ENCODE measurements around the gene EIF1. TPM values are rescaled to one million over a fixed set of nuclear protein-coding genes. Genes with fewer than 3 reads are reported as not detected.

EIF1 gene
- total and polyA plus RNA-seq, 2 experiments from 2014 or later = 180 to 989 TPM

- WGBS (ENCODE audit: low lambda C conversion rate, missing lambda C conversion rate) = 55% methylated on average over 13 of the region's 13 CpGs
- Histone ChIP-seq H3K4me3 (no peak overlapping the region), H3K79me2 (no peaks in the 10 kb centered on the region), H3K27me3 (no peaks in the 10 kb centered on the region), H3K9me3 (ENCODE audit: low read depth) (no peaks in the 10 kb centered on the region), H3K9me2 (replicated peaks; ENCODE audit: insufficient read depth) (no peaks in the 10 kb centered on the region), H3K27ac (no peak overlapping the region), H3K36me3 (replicated peaks; ENCODE audit: insufficient read depth, low read depth) (no peaks in the 10 kb centered on the region), H2AFZ (no peak overlapping the region), H3K4me1 (ENCODE audit: insufficient read depth) (no peaks in the 10 kb centered on the region), H4K20me1 (ENCODE audit: insufficient read depth, poor library complexity, severe bottlenecking) (no peaks in the 10 kb centered on the region), H3K4me2 (no peak overlapping the region)
- no peak for DNase-seq (ENCODE audit: low spot score)
- TF ChIP-seq EZH2phosphoT487 (IDR thresholded peaks at IDR 0.05; ENCODE audit: low read depth, severe bottlenecking, unreplicated experiment) (no peak), EZH2 (IDR thresholded peaks at IDR 0.05; ENCODE audit: borderline replicate concordance) (no peak)
- TF ChIP-seq, protein P1, sequence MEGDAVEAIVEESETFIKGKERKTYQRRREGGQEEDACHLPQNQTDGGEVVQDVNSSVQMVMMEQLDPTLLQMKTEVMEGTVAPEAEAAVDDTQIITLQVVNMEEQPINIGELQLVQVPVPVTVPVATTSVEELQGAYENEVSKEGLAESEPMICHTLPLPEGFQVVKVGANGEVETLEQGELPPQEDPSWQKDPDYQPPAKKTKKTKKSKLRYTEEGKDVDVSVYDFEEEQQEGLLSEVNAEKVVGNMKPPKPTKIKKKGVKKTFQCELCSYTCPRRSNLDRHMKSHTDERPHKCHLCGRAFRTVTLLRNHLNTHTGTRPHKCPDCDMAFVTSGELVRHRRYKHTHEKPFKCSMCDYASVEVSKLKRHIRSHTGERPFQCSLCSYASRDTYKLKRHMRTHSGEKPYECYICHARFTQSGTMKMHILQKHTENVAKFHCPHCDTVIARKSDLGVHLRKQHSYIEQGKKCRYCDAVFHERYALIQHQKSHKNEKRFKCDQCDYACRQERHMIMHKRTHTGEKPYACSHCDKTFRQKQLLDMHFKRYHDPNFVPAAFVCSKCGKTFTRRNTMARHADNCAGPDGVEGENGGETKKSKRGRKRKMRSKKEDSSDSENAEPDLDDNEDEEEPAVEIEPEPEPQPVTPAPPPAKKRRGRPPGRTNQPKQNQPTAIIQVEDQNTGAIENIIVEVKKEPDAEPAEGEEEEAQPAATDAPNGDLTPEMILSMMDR (IDR thresholded peaks at IDR 0.05; ENCODE audit: poor library complexity) = no peak
These were observed 16.7 kb downstream of the EIF1 start for GRCh38 chr17:41705271-41705991.

DNA sequence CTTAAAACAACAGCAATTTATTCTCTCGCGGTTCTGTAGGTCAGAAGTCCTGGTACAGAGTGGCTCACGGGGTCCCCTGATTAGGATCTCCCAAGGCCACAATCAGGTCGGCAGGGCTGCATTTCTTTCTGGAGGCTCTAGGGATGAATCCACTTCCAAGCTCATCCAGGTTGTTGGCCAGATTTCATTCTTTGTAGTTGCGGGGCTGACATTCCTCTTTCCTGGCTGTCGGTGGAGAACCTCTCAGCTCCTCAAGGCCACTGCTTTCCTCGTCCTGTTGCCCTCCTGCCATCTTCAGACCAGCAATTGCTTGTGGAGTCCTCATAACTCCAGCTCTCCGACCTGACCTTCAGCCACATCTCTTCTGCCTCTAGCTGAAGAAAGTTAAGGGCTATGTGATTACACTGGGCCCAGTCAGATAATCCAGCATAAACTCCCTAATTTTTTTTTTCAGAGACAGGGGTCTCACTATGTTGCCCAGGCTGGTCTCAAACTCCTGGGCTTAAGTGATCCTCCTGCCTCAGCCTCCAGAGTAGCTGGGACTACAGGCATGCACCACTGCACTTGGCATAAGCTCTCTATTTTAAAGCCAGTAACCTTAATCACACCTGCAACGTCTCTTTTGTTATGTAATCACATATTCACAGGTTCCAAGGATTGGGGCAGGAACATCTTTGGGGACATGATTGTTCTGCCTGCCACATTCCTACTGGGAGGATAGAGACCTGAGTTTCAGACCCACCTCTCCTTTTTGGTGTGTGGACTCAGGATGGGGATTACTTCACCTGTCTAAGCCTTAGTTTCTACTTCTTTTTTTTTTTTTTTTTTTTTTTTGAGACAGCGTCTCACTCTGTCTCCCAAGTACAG lies 19.4 kb downstream of the EIF1 start:
- no peak for DNase-seq (ENCODE audit: low spot score)
- TF ChIP-seq, protein P1 (IDR thresholded peaks at IDR 0.05; ENCODE audit: poor library complexity) = no peak
- no peak for TF ChIP-seq EZH2phosphoT487 (IDR thresholded peaks at IDR 0.05; ENCODE audit: low read depth, severe bottlenecking, unreplicated experiment)
- TF ChIP-seq EZH2 (IDR thresholded peaks at IDR 0.05; ENCODE audit: borderline replicate concordance) = no peak
- Histone ChIP-seq H3K27me3 (no peaks in the 10 kb centered on the region), H3K27ac (no peak overlapping the region), H3K4me2 (no peak overlapping the region), H3K9me3 (ENCODE audit: low read depth) (no peaks in the 10 kb centered on the region), H3K4me3 (no peak overlapping the region), H3K79me2 (no peaks in the 10 kb centered on the region), H3K9me2 (replicated peaks; ENCODE audit: insufficient read depth) (no peaks in the 10 kb centered on the region), H2AFZ (no peak overlapping the region), H3K36me3 (replicated peaks; ENCODE audit: insufficient read depth, low read depth) (no peaks in the 10 kb centered on the region), H3K4me1 (ENCODE audit: insufficient read depth) (no peaks in the 10 kb centered on the region), H4K20me1 (ENCODE audit: insufficient read depth, poor library complexity, severe bottlenecking) (no peaks in the 10 kb centered on the region)
- 79% methylated on average over 10 of the region's 10 CpGs for WGBS (ENCODE audit: low lambda C conversion rate, missing lambda C conversion rate)

DNA sequence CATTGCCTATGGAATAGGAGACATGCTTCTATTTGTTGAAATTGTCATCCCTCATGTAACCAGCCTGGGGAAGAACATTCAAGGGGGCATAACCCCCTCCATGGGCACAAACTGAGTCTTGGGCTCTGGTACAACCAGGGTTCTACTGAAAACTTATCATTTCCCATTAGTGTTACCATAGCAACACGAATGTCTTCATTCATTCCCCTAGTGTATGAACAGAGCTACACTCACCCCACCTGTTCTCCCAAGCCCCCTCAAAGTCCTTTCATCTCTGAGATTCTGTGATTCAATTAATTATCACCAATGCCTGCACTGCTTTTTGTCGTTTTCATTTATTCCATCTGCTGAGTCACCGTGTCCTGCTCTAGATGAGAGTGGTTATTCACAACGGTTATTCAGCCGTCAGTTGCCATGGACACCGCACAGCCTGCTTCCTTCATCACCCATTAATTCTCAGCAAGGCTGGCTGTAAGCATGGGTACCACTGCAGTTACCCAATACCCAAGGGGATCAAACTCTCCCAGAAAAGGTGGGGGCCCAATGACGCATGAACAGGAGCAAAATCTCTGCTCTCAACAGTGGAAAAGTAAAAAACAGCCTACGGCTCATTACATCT lies 21.9 kb downstream of the EIF1 start:
- Histone ChIP-seq H3K79me2 (no peaks in the 10 kb centered on the region), H3K4me1 (ENCODE audit: insufficient read depth) (no peaks in the 10 kb centered on the region), H3K4me3 (no peak overlapping the region), H3K27ac (no peak overlapping the region), H3K4me2 (no peak overlapping the region), H3K36me3 (replicated peaks; ENCODE audit: insufficient read depth, low read depth) (no peaks in the 10 kb centered on the region), H3K27me3 (no peaks in the 10 kb centered on the region), H4K20me1 (ENCODE audit: insufficient read depth, poor library complexity, severe bottlenecking) (no peaks in the 10 kb centered on the region), H3K9me2 (replicated peaks; ENCODE audit: insufficient read depth) (no peaks in the 10 kb centered on the region), H3K9me3 (ENCODE audit: low read depth) (no peaks in the 10 kb centered on the region), H2AFZ (no peak overlapping the region)
- TF ChIP-seq, protein P1 (IDR thresholded peaks at IDR 0.05; ENCODE audit: poor library complexity) = no peak
- no peak for TF ChIP-seq EZH2 (IDR thresholded peaks at IDR 0.05; ENCODE audit: borderline replicate concordance)
- no peak for TF ChIP-seq EZH2phosphoT487 (IDR thresholded peaks at IDR 0.05; ENCODE audit: low read depth, severe bottlenecking, unreplicated experiment)
- 74% methylated on average over 8 of the region's 8 CpGs for WGBS (ENCODE audit: low lambda C conversion rate, missing lambda C conversion rate)
- no peak for DNase-seq (ENCODE audit: low spot score)
